HEK293 (cell line): ENCODE data around the gene TRABD.

Experiments
- REPIN1 ChIP-seq: fragments of 450-650 bp; formaldehyde crosslinking; IDR thresholded peaks from 2 replicates; pipeline ENCODE4 v1.5.1; 2017; ENCODE audit warnings: missing biosample characterization, missing genetic modification characterization, low read depth
- ZBTB1 ChIP-seq: fragments of 450-650 bp; formaldehyde crosslinking; IDR thresholded peaks from 2 replicates; pipeline ENCODE4 v1.5.1; 2016; ENCODE audit warnings: missing biosample characterization, missing genetic modification characterization
- ZNF121 ChIP-seq: fragments of 450-650 bp; formaldehyde crosslinking; IDR thresholded peaks from 2 replicates; pipeline ENCODE4 v1.5.1; 2016; ENCODE audit warnings: missing biosample characterization, missing genetic modification characterization
- ZNF175 ChIP-seq: fragments of 450-650 bp; formaldehyde crosslinking; IDR thresholded peaks from 2 replicates; pipeline ENCODE4 v1.5.1; 2016; ENCODE audit warnings: missing biosample characterization, missing genetic modification characterization
- ZNF549 ChIP-seq: fragments of 450-650 bp; IDR thresholded peaks from 2 replicates; pipeline ENCODE4 v1.5.1; 2018; ENCODE audit warnings: missing biosample characterization, missing genetic modification characterization, mild to moderate bottlenecking, inconsistent platforms, moderate library complexity
- ZNF670 ChIP-seq: fragments of 450-650 bp; formaldehyde crosslinking; IDR thresholded peaks from 2 replicates; pipeline ENCODE4 v1.5.1; 2016; ENCODE audit warnings: missing biosample characterization, missing genetic modification characterization, low read depth
- TF ChIP-seq, protein P1 (sequence below): fragments of 450-650 bp; formaldehyde crosslinking; IDR thresholded peaks from 2 replicates; pipeline ENCODE4 v1.5.1; 2016; ENCODE audit warnings: missing biosample characterization, missing genetic modification characterization
- TF ChIP-seq, protein P2 (sequence below): fragments of 450-650 bp; formaldehyde crosslinking; IDR thresholded peaks from 2 replicates; pipeline ENCODE4 v1.5.0; 2017; ENCODE audit warnings: missing biosample characterization, missing genetic modification characterization, borderline replicate concordance
- TF ChIP-seq, protein P3 (sequence below): fragments of 450-650 bp; formaldehyde crosslinking; IDR thresholded peaks from 2 replicates; pipeline ENCODE4 v1.5.1; 2016; ENCODE audit warnings: missing biosample characterization, missing genetic modification characterization

GRCh38 chr22:50179937-50180726, 5.6 kb upstream of the TRABD start:
- TF ChIP-seq ZBTB1 (tag by site-specific recombination) (no peak), ZNF121 (no peak), REPIN1 (tag by site-specific recombination) (no peak), ZNF175 (no peak), ZNF670 (tag by site-specific recombination) (no peak), ZNF549 (tag by site-specific recombination) (no peak)
- TF ChIP-seq, protein P1, sequence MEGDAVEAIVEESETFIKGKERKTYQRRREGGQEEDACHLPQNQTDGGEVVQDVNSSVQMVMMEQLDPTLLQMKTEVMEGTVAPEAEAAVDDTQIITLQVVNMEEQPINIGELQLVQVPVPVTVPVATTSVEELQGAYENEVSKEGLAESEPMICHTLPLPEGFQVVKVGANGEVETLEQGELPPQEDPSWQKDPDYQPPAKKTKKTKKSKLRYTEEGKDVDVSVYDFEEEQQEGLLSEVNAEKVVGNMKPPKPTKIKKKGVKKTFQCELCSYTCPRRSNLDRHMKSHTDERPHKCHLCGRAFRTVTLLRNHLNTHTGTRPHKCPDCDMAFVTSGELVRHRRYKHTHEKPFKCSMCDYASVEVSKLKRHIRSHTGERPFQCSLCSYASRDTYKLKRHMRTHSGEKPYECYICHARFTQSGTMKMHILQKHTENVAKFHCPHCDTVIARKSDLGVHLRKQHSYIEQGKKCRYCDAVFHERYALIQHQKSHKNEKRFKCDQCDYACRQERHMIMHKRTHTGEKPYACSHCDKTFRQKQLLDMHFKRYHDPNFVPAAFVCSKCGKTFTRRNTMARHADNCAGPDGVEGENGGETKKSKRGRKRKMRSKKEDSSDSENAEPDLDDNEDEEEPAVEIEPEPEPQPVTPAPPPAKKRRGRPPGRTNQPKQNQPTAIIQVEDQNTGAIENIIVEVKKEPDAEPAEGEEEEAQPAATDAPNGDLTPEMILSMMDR, result no peak
- TF ChIP-seq, protein P2, sequence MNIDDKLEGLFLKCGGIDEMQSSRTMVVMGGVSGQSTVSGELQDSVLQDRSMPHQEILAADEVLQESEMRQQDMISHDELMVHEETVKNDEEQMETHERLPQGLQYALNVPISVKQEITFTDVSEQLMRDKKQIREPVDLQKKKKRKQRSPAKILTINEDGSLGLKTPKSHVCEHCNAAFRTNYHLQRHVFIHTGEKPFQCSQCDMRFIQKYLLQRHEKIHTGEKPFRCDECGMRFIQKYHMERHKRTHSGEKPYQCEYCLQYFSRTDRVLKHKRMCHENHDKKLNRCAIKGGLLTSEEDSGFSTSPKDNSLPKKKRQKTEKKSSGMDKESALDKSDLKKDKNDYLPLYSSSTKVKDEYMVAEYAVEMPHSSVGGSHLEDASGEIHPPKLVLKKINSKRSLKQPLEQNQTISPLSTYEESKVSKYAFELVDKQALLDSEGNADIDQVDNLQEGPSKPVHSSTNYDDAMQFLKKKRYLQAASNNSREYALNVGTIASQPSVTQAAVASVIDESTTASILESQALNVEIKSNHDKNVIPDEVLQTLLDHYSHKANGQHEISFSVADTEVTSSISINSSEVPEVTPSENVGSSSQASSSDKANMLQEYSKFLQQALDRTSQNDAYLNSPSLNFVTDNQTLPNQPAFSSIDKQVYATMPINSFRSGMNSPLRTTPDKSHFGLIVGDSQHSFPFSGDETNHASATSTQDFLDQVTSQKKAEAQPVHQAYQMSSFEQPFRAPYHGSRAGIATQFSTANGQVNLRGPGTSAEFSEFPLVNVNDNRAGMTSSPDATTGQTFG (tag by site-specific recombination), result no peak
- TF ChIP-seq, protein P3, sequence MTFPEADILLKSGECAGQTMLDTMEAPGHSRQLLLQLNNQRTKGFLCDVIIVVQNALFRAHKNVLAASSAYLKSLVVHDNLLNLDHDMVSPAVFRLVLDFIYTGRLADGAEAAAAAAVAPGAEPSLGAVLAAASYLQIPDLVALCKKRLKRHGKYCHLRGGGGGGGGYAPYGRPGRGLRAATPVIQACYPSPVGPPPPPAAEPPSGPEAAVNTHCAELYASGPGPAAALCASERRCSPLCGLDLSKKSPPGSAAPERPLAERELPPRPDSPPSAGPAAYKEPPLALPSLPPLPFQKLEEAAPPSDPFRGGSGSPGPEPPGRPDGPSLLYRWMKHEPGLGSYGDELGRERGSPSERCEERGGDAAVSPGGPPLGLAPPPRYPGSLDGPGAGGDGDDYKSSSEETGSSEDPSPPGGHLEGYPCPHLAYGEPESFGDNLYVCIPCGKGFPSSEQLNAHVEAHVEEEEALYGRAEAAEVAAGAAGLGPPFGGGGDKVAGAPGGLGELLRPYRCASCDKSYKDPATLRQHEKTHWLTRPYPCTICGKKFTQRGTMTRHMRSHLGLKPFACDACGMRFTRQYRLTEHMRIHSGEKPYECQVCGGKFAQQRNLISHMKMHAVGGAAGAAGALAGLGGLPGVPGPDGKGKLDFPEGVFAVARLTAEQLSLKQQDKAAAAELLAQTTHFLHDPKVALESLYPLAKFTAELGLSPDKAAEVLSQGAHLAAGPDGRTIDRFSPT (tag by site-specific recombination), result no peak
